Measurements from ENCODE around the gene ZMYND12. TPM values are rescaled to one million over a fixed set of nuclear protein-coding genes. Genes with fewer than 3 reads are reported as not detected.

Gene ZMYND12
- total and polyA plus RNA-seq, 7 experiments from 2014 or later: 0.14 to 1.6 (median 1.1) TPM

- H3K36me3 Mint-ChIP-seq: peaks cover 0 to 3% (median 0%) of the 10 kb centered on the region in 5 donors
- Histone ChIP-seq H3K9me3 (ENCODE audit: control insufficient read depth in 2 of 3, low read length in 3 of 3) (no peaks in the 10 kb centered on the region), H3K27ac (ENCODE audit: low read depth, low read length) (no peak overlapping the region), H3K36me3 (ENCODE audit: control insufficient read depth in 2 of 3, insufficient read depth in 3 of 3, low read length in 3 of 3) (no peaks in the 10 kb centered on the region), H3K4me3 (ENCODE audit: low read length) (no peak overlapping the region), H3K4me1 (ENCODE audit: control insufficient read depth in 2 of 2, insufficient read depth in 2 of 2, low read length in 2 of 2) (no peaks in the 10 kb centered on the region), H3K27me3 (ENCODE audit: control insufficient read depth in 2 of 2, insufficient read depth in 2 of 2, low read length in 2 of 2) (peaks cover 0 to 14% of the 10 kb centered on the region in 2 donors)
- ATAC-seq: no peak
- no peak for DNase-seq
- H3K4me1 Mint-ChIP-seq: peaks cover 0 to 8% (median 0%) of the 10 kb centered on the region in 7 donors
- POLR2A ChIA-PET: no interaction called here
- intact Hi-C loops (cut with micrococcal nuclease): no loop called here
- CTCF ChIA-PET: no interaction called here
- H3K27me3 Mint-ChIP-seq: peaks cover 20 to 44% (median 31%) of the 10 kb centered on the region in 5 donors
- H3K9me3 Mint-ChIP-seq: peaks cover 0 to 1% (median 0%) of the 10 kb centered on the region in 11 donors
- H3K4me3 Mint-ChIP-seq: no peak overlapping the region
- H3K27ac Mint-ChIP-seq: no peak overlapping the region
These were observed 69.8 kb downstream of the ZMYND12 start for GRCh38 chr1:42386051-42386450.

- peaks cover 0 to 14% of the 10 kb centered on the region in 2 donors for H3K27me3 ChIP-seq (ENCODE audit: control insufficient read depth in 2 of 2, insufficient read depth in 2 of 2, low read length in 2 of 2)
- peaks cover 0 to 1% (median 0%) of the 10 kb centered on the region in 11 donors for H3K9me3 Mint-ChIP-seq
- ATAC-seq (no peak), DNase-seq (no peak)
- peaks cover 0 to 3% (median 0%) of the 10 kb centered on the region in 5 donors for H3K36me3 Mint-ChIP-seq
- H3K4me1 ChIP-seq (ENCODE audit: control insufficient read depth in 2 of 2, insufficient read depth in 2 of 2, low read length in 2 of 2): no peaks in the 10 kb centered on the region
- peaks cover 0 to 9% (median 0%) of the 10 kb centered on the region in 7 donors for H3K4me1 Mint-ChIP-seq
- peaks cover 20 to 44% (median 31%) of the 10 kb centered on the region in 5 donors for H3K27me3 Mint-ChIP-seq
- POLR2A ChIA-PET: no interaction called here
- no peak overlapping the region for H3K4me3 ChIP-seq (ENCODE audit: low read length)
- H3K4me3 Mint-ChIP-seq: no peak overlapping the region
- no peak overlapping the region for H3K27ac Mint-ChIP-seq
- no peaks in the 10 kb centered on the region for H3K36me3 ChIP-seq (ENCODE audit: control insufficient read depth in 2 of 3, insufficient read depth in 3 of 3, low read length in 3 of 3)
- intact Hi-C loops (cut with micrococcal nuclease): no loop called here
- H3K27ac ChIP-seq (ENCODE audit: low read depth, low read length): no peak overlapping the region
- no peaks in the 10 kb centered on the region for H3K9me3 ChIP-seq (ENCODE audit: control insufficient read depth in 2 of 3, low read length in 3 of 3)
- CTCF ChIA-PET: no interaction called here
These were observed 70.5 kb downstream of the ZMYND12 start for GRCh38 chr1:42385283-42385682.

- Mint-ChIP-seq H3K4me3 (peak overlapping the region; percentile 61 to 84 (median 72)), H3K9me3 (no peaks in the 10 kb centered on the region), H3K27me3 (peaks cover 23 to 53% (median 43%) of the 10 kb centered on the region in 5 donors), H3K36me3 (no peaks in the 10 kb centered on the region), H3K4me1 (peaks cover 0 to 15% (median 7%) of the 10 kb centered on the region in 7 donors), H3K27ac (no peak overlapping the region)
- ChIA-PET POLR2A (interaction anchor here (0.9 kb wide), 1 partner anchor 66 kb away, joined by 3 read pairs; no protein-coding TSS in a partner anchor), CTCF (interaction anchor here (0.7 kb wide), 1 partner anchor 16 kb away, joined by 3 read pairs; no protein-coding TSS in a partner anchor)
- ATAC-seq (no peak), DNase-seq (no peak)
- no peak overlapping the region for H3K27ac ChIP-seq (ENCODE audit: low read depth, low read length)
- no peaks in the 10 kb centered on the region for H3K4me1 ChIP-seq (ENCODE audit: control insufficient read depth in 2 of 2, insufficient read depth in 2 of 2, low read length in 2 of 2)
- no peaks in the 10 kb centered on the region for H3K36me3 ChIP-seq (ENCODE audit: control insufficient read depth in 2 of 3, insufficient read depth in 3 of 3, low read length in 3 of 3)
- intact Hi-C loops (cut with micrococcal nuclease): loop anchor here in 1 of 2 donors (2.0 to 5.0 kb wide), 2 partner anchors 46 to 76 kb away; partner anchors contain the start of genes FOXJ3, PPCS and ZMYND12
- no peaks in the 10 kb centered on the region for H3K9me3 ChIP-seq (ENCODE audit: control insufficient read depth in 2 of 3, low read length in 3 of 3)
- H3K4me3 ChIP-seq (ENCODE audit: low read length): peak overlapping the region; percentile 33
- peaks cover 0 to 14% of the 10 kb centered on the region in 2 donors for H3K27me3 ChIP-seq (ENCODE audit: control insufficient read depth in 2 of 2, insufficient read depth in 2 of 2, low read length in 2 of 2)
These were observed 74.5 kb downstream of the ZMYND12 start for GRCh38 chr1:42381280-42381673.

- peak within 1 kb of the TSS in 1 of 9 donors; percentile 22 for H3K27ac Mint-ChIP-seq
- CTCF ChIA-PET: interaction anchor here (0.7 kb wide), 1 partner anchor 15 kb away, joined by 3 read pairs; no protein-coding TSS in a partner anchor
- H3K4me1 Mint-ChIP-seq: peaks cover 0 to 15% (median 7%) of the 10 kb centered on the region in 7 donors
- Histone ChIP-seq H3K27me3 (ENCODE audit: control insufficient read depth in 2 of 2, insufficient read depth in 2 of 2, low read length in 2 of 2) (peaks cover 0 to 14% of the 10 kb centered on the region in 2 donors), H3K36me3 (ENCODE audit: control insufficient read depth in 2 of 3, insufficient read depth in 3 of 3, low read length in 3 of 3) (no peaks in the 10 kb centered on the region), H3K4me1 (ENCODE audit: control insufficient read depth in 2 of 2, insufficient read depth in 2 of 2, low read length in 2 of 2) (no peaks in the 10 kb centered on the region), H3K27ac (ENCODE audit: low read depth, low read length) (no peak within 1 kb of the TSS), H3K4me3 (ENCODE audit: low read length) (peak within 1 kb of the TSS; percentile 33), H3K9me3 (ENCODE audit: control insufficient read depth in 2 of 3, low read length in 3 of 3) (no peaks in the 10 kb centered on the region)
- intact Hi-C loops (cut with micrococcal nuclease): loop anchor here in 1 of 2 donors (2.0 to 5.0 kb wide), 2 partner anchors 46 to 77 kb away; partner anchors contain the start of genes FOXJ3, PPCS and ZMYND12
- ATAC-seq: peak; percentile 81
- no peaks in the 10 kb centered on the region for H3K9me3 Mint-ChIP-seq
- H3K4me3 Mint-ChIP-seq: peak within 1 kb of the TSS; percentile 77 to 85 (median 82)
- H3K27me3 Mint-ChIP-seq: peaks cover 23 to 50% (median 43%) of the 10 kb centered on the region in 5 donors
- H3K36me3 Mint-ChIP-seq: no peaks in the 10 kb centered on the region
- peak in 8 of 9 donors; percentile 8 to 70 (median 16) for DNase-seq
- POLR2A ChIA-PET: no interaction called here
These were observed 75.1 kb downstream of the ZMYND12 start, which contains the start of gene RIMKLA for GRCh38 chr1:42380586-42381279. RIMKLA (plus strand) TSS chr1:42380792; CDS start chr1:42380935, 143 bp downstream.

Other genes starting within 250 kb of the ZMYND12 start
- gene FOXJ3, start 120.8 kb downstream of the ZMYND12 start, total RNA-seq: 10 to 100 TPM; 59.5 to 93.3 (median 76.5) TPM
- 10 to 100 TPM; 38.9 to 41.6 TPM for gene FOXJ3, start 120.8 kb downstream of the ZMYND12 start, polyA plus RNA-seq
- gene RIMKLA, start 75.2 kb downstream of the ZMYND12 start, total RNA-seq: 1 to 10 TPM in 1 of 5 experiments, under 1 TPM in 3, not detected in 1; 0.03 to 3.1 (median 0.17) TPM
- not detected for gene RIMKLA, start 75.2 kb downstream of the ZMYND12 start, polyA plus RNA-seq
- 10 to 100 TPM; 45.4 to 78.4 (median 50.0) TPM for gene PPCS, start 521 bp upstream of the ZMYND12 start, total RNA-seq
- 100 to 1,000 TPM; 115 to 146 TPM for gene PPCS, start 521 bp upstream of the ZMYND12 start, polyA plus RNA-seq
- gene CCDC30, start 7.3 kb upstream of the ZMYND12 start, total RNA-seq: 1 to 10 TPM; 2.3 to 5.3 (median 4.2) TPM
- gene CCDC30, start 7.3 kb upstream of the ZMYND12 start, polyA plus RNA-seq: 1 to 10 TPM in 1 of 2 donors, under 1 TPM in 1; 0.26 to 1.8 TPM
- 10 to 100 TPM; 28.0 to 76.8 (median 40.7) TPM for gene PPIH, start 202.4 kb upstream of the ZMYND12 start, total RNA-seq
- 10 to 100 TPM; 70.1 to 79.7 TPM for gene PPIH, start 202.4 kb upstream of the ZMYND12 start, polyA plus RNA-seq
- gene YBX1, start 226.4 kb upstream of the ZMYND12 start, total RNA-seq: 100 to 1,000 TPM; 277 to 471 (median 287) TPM
- 10 to 100 TPM; 66.6 to 71.2 TPM for gene YBX1, start 226.4 kb upstream of the ZMYND12 start, polyA plus RNA-seq